Tongue (tissue), 2 donors: Measurements from ENCODE around the gene CRTC1. TPM values are rescaled to one million over a fixed set of nuclear protein-coding genes. Genes with fewer than 3 reads are reported as not detected.
A peak's percentile ranks its signal among the peaks of the same experiment; 100 is the strongest.
"Not testable (repeated sequence)": the region's sequence is repeated elsewhere in the genome, so short reads cannot be mapped to it uniquely, and the experiment has no call there.

Source experiments
- DNase-seq: peaks from one replicate; pipeline ENCODE4 v3.0.0-alpha.2; 2015
- total RNA-seq: library from RNA; depleted of rRNA; stranded (reverse); fragments of >200 nt; gene quantifications from one replicate; pipeline ENCODE4 v1.2.3, GENCODE V29; 2014

Gene CRTC1
- total RNA-seq, 1 donor from 2014 or later, result 5.4 TPM

GRCh38 chr19:18669883-18670282 is 13.6 kb upstream of the CRTC1 start:
- DNase-seq, result no peak

- DNase-seq, result peak; percentile 29
Measured at GRCh38 chr19:18670312-18670711, 13.2 kb upstream of the CRTC1 start.

GRCh38 chr19:18671303-18672043 is 12.0 kb upstream of the CRTC1 start:
- DNase-seq, result peak; percentile 51

- DNase-seq, result no peak
Measured at GRCh38 chr19:18672044-18672451, 11.4 kb upstream of the CRTC1 start.

GRCh38 chr19:18672606-18673337 is 10.7 kb upstream of the CRTC1 start:
- peak; percentile 70 for DNase-seq

- DNase-seq, result peak; percentile 83
Measured at GRCh38 chr19:18674616-18675015, 8.9 kb upstream of the CRTC1 start.

- no peak for DNase-seq
Measured at GRCh38 chr19:18675779-18676178, 7.7 kb upstream of the CRTC1 start.

- DNase-seq, result no peak
Measured at GRCh38 chr19:18676692-18677091, 6.8 kb upstream of the CRTC1 start.

- no peak for DNase-seq
Measured at GRCh38 chr19:18677156-18677555, 6.3 kb upstream of the CRTC1 start.

GRCh38 chr19:18680148-18680547 is 3.3 kb upstream of the CRTC1 start:
- not testable (repeated sequence) for DNase-seq

GRCh38 chr19:18682807-18683108 is 722 bp upstream of the CRTC1 start:
- no peak for DNase-seq

GRCh38 chr19:18683958-18684641 is 620 bp downstream of the CRTC1 start:
- no peak for DNase-seq

- DNase-seq, result no peak
Measured at GRCh38 chr19:18684642-18684993, 1.1 kb downstream of the CRTC1 start.

GRCh38 chr19:18685597-18686190 is 2.2 kb downstream of the CRTC1 start:
- no peak for DNase-seq

- no peak for DNase-seq
Measured at GRCh38 chr19:18687740-18688465, 4.4 kb downstream of the CRTC1 start.

GRCh38 chr19:18696023-18696422 is 12.5 kb downstream of the CRTC1 start:
- DNase-seq, result no peak

GRCh38 chr19:18697680-18698079 is 14.2 kb downstream of the CRTC1 start:
- no peak for DNase-seq

- no peak for DNase-seq
Measured at GRCh38 chr19:18698321-18699167, 15.1 kb downstream of the CRTC1 start.

- no peak for DNase-seq
Measured at GRCh38 chr19:18699403-18700054, 16.0 kb downstream of the CRTC1 start.

GRCh38 chr19:18700501-18701249 is 17.2 kb downstream of the CRTC1 start:
- peak; percentile 71 for DNase-seq
